GM21529 (cell line): ENCODE results near the gene MYMX.

Source experiments
- ATAC-seq: cut with Tn5 transposase; IDR thresholded peaks from one replicate; pipeline ENCODE4 v1.9.1; 2021; ENCODE audit not compliant: unreplicated experiment

The MYMX gene

DNA sequence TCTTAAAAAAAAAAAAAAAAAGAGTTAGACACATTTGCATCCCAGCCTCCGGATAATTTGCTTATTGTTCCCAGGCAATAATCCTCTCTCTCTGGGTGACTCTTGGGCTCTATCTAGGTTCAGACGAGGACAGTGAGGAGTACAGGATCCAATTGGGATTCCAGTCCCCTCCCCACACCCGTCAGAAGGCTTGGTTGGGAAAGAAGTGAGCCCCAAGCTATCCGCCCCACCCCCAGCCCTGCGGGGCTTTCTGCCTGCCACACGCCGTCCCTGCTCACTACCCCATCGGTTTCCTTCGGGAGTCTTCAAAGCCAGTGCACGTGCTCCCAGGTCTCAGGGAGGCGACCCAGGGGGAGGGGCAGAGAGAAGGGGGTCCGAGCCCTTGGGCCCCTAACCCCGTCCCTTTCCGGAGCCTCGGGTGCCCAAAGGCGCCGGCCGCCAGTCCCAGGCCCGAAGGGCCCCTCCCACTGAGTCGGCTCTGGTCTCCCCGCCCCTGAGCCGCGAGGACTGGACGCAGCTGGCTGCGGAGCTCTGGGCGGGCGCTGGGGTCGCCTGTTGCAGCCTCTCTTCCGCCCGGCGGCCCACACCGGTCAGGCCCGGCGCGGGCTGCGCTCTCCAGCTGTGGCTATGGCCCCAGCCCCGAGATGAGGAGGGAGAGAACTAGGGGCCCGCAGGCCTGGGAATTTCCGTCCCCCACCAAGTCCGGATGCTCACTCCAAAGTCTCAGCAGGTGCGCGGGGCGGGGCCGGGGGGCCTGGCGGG lies 2.5 kb downstream of the MYMX start:
- ATAC-seq = peak; percentile 54

DNA sequence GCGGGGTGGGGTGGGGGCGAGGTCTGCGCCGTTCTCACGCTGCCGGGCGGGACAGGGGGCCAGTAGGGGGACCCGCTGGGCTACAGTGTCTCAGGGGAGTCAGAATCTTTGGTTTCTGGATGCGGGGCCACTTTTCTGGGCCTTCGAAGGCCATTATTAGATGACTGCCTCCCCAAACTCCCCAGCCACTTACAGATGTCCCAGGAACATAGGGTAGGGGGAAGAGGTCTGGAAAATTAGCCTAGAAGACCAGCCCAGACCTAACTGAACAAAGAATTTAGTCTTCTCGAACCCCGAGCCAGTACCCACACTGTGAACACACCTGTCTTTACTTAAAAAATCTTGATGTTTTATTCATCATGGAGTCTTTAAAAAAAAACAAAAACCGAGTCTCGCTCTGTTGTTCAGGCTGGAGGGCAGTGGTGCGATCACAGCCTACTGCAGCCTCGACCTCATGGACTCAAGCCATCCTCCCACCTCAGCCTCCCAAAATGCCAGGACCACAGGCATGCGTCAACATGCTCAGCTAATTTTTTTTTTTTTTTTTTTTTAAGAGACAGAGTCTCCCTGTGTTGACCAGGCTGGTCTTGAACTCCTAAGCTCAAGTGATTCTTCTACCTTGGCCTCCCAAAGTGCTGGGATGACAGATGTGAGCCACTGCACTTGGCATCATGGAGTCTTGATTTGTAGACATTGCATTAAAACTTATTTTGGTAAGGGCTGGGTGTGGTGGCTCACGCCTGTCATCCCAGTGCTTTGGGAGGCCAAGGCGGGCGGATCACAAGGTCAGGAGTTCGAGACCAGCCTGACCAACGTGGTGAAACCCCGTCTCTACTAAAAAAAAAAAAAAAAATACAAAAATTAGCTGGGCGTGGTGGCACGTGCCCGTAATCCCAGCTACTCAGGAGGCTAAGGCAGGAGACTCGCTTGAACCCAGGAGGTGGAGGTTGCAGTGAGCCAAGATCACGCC lies 3.4 kb downstream of the MYMX start:
- ATAC-seq = no peak

DNA sequence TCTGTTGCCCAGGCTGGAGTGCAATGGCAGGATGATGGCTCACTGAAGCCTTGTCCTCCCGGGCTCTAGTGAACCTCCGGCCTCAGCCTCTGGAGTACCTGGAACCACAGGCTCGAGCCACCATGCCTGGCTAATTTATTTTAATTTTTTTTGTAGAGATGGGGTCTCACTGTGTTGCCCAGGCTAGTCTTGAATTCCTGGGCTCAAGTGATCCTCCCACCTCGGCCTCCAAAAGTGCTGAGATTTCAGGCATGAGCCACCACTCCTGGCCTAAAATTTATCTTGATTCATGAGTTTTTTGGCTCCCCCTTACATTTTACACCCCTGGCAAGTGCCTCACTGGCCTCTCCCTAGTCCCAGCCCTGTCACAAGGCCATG lies 4.2 kb downstream of the MYMX start:
- ATAC-seq = no peak

DNA sequence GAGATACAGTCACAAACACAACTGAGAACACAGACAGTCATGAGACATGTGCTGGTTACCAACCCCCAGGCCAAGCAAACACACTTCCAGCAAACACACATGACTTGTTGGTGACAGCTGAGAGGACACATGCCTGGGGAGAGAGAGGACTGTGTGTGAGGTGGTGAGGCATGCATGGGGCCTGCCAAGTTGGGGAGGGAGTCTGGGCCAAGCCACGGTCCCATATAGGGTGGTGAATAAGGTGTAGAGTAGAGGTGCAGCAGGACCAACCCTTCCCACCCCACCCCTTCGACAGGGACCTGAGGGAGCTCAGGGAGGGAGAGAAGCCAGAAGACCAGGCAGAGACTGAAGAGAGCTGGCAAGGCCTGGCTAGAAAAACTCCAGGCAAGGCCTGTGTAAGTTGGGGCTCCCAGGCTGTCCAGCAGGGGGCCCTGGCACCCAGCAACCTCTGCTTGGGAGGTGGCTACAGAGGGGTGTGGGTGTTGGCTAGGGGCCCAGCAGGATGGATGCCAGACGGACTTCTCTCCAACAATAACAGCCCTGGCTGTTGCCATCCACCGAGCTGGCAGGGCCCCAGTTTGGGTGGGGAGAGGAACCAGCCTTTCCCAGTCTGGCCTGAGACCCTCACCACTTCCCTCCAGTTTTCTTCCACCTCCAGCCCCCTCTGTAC lies 4.7 kb downstream of the MYMX start:
- ATAC-seq = peak; percentile 44

DNA sequence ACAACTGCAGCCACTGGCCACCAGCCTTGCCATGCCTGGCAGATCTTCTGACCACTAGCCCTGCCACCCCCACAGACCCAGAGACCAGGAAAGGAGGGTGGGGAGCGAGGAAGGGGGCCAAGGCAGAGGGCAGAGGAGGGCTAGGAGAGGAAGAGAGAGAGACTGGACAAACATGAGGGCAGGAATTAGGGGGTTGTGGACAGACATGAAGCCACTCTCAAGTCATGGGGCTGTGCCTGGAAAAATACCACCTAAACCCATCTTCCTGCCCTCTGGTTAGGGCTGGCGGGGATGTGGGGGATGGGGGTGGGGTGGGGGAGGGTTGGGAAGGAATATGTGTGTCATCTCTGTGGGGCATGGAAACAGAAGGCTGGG lies 5.2 kb downstream of the MYMX start:
- ATAC-seq = no peak

DNA sequence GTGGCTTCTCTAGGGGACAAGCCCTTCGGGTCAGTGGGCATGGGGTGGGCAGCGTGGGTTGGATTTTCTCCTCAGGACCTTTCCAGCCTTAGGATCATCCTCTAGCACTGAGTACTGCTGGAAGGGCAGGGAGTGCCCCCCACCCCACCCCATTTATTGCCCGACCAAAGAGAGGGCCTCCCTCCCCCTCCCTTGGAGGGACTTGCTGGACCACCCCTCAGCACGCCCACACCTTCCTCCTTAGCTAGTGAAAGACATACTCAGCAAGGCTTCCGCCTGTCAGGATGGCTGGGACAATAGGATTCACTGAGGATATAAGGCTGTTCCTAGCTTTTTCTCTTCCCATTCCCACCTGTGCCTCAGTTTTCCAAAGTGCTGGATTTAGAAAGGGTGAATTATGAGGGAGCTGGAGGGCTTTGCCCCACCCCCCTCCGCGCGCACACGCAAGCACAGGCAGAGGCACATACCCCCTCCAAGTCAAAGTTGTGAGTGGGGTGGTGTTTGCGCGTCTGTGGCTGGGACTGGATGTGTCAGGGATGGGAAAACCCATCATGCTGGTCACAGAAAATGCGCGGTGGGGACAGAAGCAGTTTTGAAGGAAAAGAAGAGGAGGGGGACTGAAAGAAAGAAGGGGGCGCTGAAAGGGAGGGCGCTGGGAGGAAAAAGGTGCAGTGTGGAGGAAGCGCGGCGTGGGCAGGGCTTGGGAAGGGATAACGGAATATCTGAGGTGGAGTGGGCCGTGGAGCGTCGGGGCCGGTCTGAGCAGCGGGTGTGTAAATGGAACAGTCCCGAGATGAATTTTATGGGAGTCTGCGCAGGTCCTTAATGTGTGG lies 6.0 kb downstream of the MYMX start:
- no peak for ATAC-seq

DNA sequence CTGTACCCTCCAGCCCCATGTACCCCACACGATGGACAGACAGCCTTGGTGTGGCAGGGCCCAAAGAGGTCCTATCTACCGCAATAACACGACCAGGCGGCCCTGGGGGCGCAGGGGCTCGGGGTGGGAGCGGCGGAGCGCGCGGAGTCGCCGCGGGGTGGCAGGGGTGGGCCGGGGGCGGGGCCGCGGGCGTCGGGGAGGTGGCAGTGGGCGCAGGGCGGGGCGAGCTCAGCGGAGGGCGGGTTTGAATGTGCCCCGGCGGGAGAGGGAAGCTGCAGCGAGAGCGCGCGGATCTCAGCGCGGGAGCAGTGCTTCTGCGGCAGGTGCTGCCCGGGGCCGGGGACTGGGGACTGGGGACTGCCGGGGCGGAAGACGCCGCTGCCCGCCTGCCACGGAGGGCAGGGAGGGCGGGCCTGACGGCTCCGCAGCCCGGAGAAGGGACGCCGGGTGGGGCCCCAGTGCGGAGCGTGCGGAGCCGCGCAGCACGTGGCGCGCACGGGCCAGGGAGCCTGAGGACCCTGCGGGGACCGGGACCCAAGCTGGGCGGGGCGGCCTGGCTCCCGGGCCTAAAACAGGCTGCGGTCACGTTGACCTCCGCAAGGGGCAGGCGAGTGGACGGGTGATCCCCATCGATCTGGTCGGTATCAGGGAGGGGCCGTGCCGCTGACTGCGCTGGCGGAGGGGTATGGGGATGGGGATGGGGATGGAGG lies 6.7 kb downstream of the MYMX start, which contains the start of gene SLC29A1:
SLC29A1 (plus strand) TSS at position 277 of the 710 bp plus-strand sequence. CDS start 3,719 bp downstream, outside the sequence.
- ATAC-seq = peak; percentile 48

DNA sequence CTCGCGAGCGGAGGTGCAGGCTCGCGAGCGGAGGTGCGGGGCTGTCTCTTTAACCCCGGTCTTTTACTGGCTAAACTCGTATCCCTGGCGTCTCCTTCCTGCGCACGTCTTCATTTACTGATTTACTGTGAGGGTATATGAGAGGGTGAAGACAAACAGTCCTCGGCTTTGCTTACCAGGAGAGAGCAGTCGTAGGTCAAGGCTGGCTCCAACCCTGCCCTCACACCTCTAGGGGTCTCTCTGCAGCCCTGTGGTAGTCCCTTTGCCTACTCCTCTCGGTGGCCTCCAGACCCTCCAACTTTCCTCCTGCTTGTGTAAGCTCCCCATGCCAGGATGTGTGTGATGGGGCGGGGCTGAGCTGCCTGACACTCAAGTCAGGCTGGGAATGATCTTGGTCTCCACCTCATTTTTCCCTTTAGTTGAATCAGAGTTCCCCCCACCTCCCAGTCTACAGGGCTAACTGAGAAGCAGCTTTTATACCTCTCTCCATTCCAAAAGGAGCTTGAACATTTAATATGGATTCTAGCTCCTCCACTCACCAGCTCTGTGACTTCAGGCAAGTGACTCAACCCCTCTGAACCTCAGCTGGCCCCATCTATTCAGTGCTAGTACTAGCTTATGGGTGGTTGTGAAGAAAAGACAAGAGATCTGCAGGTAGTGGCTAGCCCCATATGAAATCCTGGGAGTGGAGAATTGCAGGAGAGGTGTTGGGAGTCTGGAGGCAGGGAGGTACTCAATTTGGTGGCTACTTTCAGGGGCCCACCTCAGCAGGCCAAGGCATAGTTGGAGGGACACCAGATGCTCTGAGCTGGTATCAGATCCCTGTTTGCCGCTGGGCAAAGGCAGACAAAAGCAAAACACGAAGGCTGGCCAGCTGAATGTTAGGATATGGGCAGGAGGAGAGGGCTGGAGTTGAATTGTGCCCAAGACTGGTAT lies 7.6 kb downstream of the MYMX start:
- no peak for ATAC-seq

DNA sequence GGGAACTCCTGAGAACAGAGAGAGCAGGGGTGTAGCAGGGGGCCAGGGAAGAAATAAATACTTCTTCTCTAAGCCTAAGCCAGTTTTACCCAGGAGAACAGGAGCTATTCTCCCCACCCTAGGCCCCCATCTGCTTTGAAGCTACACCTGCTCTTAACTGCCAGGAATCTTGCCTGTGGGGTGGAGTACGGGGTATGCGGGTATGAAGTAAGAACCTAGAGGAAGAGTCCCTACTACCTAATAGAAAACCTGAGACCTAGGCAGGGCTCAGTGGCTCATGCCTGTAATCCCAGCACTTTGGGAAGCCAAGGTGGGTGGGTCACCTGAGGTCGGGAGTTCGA lies 8.2 kb downstream of the MYMX start:
- no peak for ATAC-seq

DNA sequence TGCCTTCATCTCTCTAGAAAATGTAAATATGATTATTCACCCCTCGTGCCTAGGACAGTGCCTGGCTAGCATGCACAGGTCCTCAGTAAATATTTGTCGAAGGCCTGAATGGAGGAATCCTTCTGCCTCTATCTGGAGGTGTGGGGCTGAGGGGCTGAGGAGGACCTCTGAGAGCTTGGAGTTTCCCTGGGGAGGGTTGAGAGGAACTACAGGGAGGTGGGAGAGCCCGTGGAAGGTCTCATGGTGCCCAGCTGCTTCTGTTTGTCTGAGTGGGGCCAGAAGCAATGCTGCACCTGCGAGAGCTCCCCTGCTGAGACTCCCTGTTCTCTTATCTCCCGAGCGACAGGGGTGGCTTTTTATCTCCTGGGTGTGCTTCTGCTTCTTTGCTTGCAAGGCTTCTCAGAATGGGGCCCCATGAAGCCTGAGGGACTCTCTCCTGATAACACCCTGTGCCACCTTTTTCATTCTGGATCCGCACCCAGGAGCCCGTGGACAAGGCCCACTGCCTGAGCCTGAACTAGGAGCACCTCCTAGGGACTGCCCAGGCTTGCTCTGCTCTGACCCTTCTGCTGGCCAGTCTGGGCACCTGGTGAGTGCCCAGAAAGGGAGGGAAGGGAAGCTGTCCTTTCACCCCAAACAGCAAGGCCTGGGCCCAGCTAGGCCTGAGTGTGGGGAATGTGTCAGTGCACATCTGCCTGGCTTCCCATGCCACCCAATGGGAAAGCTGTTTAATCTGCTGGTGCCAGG lies 9.0 kb downstream of the MYMX start:
- ATAC-seq = no peak

DNA sequence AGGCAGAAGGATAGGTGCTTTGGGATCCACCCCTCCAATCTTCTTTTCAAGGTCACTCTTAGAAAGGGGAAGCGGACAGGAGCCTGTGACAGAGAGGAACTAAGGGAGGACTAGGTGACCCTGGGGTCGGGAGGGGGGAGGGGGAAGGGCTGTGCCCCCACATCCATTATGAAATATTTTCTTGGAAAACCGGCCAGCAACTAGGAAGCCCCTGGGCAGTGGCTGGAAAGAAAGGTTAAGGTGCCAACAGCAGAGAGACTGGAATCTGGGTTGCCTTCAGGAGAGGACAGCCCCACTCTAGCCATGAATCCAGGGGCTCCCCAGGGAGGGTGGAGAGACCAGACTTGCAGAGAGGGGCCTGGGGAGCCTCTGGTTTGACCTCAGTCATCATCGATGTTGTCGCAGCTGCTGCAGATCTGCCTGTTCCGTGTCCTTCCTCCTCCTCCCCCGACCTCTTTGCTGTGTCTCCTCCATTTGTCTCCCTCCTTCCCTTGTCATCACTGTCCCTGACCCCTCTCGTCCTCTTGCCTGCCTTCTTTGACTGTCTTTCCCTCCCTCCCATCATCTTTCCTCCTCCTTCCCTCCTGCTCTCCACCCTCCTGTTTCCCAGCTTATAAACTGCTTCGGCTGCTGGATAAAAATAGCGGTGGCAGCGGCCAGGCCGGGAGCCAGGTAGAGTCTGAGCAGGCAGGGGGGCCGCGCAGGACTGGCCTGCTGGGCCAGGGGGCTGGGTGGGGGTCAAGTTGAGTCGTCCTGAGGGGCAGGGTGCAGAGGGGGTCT lies 9.8 kb downstream of the MYMX start:
- no peak for ATAC-seq

DNA sequence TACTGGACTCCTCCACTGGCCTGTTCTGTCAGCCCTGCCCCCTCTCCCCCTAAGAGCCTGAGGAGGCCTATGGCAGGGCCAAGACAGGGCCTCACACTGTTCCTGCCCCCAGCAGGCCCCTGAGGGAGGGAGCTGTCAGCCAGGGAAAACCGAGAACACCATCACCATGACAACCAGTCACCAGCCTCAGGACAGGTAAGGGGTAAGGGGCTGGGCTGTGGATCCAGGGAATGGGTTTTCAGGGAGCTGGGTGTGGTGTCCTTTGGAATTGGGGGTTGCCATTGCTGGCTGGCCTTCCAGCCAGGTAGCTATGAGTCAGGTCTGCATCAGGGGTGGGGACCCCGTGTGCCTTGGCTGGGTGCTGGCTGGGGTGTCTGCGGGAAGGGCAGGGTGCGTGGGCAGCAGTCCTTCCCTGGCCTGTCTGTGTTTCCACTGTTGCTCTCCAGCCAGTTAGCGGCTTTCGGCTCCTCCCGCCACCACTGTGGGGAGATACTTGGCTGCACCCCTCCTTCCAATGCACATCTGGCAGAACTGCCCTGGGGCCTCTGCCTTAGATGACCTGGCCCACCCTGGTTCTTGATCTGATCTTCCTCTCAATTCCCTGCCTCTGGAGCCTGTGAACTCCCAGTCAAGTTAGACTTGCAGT lies 10.5 kb downstream of the MYMX start:
- ATAC-seq = no peak

DNA sequence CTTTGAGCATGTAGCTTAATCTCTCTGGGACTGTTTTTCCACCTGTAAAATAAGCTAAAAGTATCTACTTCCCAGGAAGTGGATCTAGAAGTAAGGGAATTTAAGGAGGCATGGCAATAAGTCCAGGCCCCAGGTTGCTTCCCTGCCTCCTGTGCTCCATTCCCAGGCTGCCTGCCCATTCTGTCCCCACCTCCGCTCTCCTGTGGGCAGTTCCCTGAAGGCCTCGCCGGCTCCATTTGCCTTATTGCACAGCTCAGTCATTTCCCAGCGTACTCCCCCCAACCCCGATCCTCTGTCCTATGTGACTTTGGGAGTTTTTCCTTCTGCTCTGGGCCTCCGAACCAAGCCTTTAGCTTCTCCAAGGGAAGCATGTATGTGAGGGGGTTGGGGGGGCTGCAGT lies 11.3 kb downstream of the MYMX start:
- ATAC-seq = no peak

DNA sequence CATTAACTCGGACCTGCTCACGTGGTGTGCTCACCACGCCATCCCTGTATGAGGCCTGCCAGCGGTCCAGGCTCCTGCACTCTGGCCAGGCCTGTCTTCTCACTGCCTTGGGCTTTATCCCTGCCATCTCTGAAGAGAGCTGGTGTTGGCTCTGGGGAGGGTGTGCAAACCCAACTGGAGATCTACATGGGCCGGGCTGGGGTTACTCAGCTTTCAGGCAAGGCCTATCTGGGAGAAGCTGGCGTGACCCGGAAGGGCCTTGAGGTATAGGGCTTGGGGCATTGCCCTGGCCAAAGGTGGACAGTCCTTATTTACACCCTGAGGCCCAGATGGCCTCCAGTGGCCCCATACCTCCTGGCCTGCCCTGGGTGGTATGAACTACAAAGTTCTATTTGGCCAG lies 11.7 kb downstream of the MYMX start:
- no peak for ATAC-seq

DNA sequence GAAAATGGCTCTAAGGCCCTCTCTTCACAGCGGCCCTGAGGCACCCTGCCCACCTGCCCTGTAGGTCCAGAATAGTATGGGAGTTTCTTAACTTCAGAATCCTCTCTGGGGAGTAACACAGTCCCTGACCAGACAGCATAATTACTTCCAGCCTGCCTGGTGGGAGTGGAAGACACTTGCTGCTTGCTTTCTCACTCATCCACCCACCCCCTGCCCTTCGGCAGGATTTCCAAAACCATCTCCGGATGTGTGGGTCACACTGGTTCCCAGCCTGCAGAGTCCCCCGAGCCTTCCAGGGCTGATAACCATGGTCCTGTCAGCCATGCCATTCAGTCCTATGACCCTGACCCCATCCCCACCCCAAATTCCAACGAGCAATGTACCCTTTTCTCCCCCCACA lies 12.1 kb downstream of the MYMX start:
- no peak for ATAC-seq

DNA sequence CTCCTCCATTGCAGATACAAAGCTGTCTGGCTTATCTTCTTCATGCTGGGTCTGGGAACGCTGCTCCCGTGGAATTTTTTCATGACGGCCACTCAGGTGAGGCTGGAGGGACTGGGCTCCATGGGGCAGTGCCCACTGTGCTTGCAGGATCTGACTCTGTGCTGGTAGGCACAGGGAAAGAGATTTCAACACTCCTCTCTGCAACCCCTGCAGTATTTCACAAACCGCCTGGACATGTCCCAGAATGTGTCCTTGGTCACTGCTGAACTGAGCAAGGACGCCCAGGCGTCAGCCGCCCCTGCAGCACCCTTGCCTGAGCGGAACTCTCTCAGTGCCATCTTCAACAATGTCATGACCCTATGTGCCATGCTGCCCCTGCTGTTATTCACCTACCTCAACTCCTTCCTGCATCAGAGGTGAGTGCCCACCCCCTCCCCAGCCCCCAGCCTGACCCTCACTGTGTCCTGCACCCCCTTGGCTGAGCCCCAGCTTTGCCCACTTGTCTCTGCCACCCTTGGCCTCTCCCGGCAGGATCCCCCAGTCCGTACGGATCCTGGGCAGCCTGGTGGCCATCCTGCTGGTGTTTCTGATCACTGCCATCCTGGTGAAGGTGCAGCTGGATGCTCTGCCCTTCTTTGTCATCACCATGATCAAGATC lies 12.8 kb downstream of the MYMX start:
- ATAC-seq = no peak
